Naive B cell (primary cell): ENCODE results near the gene JAZF1. TPM values are rescaled to one million over a fixed set of nuclear protein-coding genes. Genes with fewer than 3 reads are reported as not detected.

Experiments used
- ATAC-seq, 2 donors: fragments of 150-1000 bp; cut with Tn5 transposase; 2 replicates each; pipeline ENCODE4 v1.10.0; 2021; ENCODE audit warnings: low read depth in 2 of 2, mild to moderate bottlenecking in 2 of 2, moderate library complexity in 2 of 2
- DNase-seq: peaks from one replicate; pipeline ENCODE4 v3.0.0; 2022
- H3K27ac Mint-ChIP-seq, 6 donors: one replicate each; pipeline ENCODE4 v1.8.0; 2020 to 2022; ENCODE audit warnings: mild to moderate bottlenecking in 6 of 6, mixed read lengths in 6 of 6, moderate library complexity in 5 of 6, inconsistent platforms in 2 of 6
- H3K27me3 Mint-ChIP-seq, 3 donors: one replicate each; pipeline ENCODE4 v1.8.0; 2021 to 2022; ENCODE audit warnings: mixed read lengths in 3 of 3, mild to moderate bottlenecking in 1 of 3
- H3K36me3 Mint-ChIP-seq, 2 donors: one replicate each; pipeline ENCODE4 v1.8.0; 2020 to 2022; ENCODE audit warnings: mixed read lengths in 2 of 2, inconsistent platforms in 1 of 2, mild to moderate bottlenecking in 1 of 2
- H3K4me1 Mint-ChIP-seq, 3 donors: one replicate each; pipeline ENCODE4 v1.8.0; 2020 to 2022; ENCODE audit warnings: mixed read lengths in 3 of 3, inconsistent platforms in 1 of 3, mild to moderate bottlenecking in 1 of 3, moderate library complexity in 1 of 3
- H3K4me3 Mint-ChIP-seq, 8 donors: one replicate each; pipeline ENCODE4 v1.8.0; 2020 to 2022; ENCODE audit warnings: mild to moderate bottlenecking in 8 of 8, mixed read lengths in 8 of 8, moderate library complexity in 8 of 8, inconsistent platforms in 2 of 8
- H3K9me3 Mint-ChIP-seq, 7 donors: one replicate each; pipeline ENCODE4 v1.8.0; 2020 to 2022; ENCODE audit warnings: mixed read lengths in 7 of 7, mild to moderate bottlenecking in 5 of 7, inconsistent platforms in 2 of 7, moderate library complexity in 1 of 7
- polyA plus RNA-seq, 6 donors: library from polyadenylated mRNA; unstranded; fragments of 300-500 nt; fragmentation: Illumina TruSeq; gene quantifications; one replicate each; pipeline ENCODE4 v1.2.3, GENCODE V29; 2021; ENCODE audit warnings: low read depth in 6 of 6

JAZF1 gene
- polyA plus RNA-seq, 6 donors from 2014 or later = 25.4 to 37.7 (median 28.3) TPM

DNA sequence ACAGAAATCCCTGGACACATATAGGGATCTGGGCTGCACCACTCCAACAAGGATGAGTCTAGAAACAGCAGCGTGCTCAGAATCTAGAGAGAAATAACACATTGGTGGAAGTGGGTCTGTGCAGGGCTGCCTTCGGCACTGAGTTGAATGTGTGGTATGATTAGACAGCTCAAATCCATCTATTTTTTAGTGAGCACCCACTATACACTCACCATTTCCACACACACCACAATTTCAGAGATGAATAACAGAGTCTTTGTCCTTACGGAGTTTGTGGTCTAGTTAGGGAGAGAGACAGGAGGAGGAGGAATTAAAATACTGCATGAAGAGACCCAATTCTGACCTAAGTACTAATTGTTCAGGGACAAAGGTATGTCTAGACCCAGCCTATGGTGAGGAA lies 44.2 kb downstream of the JAZF1 start:
- Mint-ChIP-seq H3K4me1 (peaks cover 43 to 70% (median 49%) of the 10 kb centered on the region in 3 donors), H3K27ac (peak overlapping the region in 4 of 6 donors; percentile 29 to 89 (median 63)), H3K4me3 (no peak overlapping the region), H3K27me3 (no peaks in the 10 kb centered on the region), H3K36me3 (peaks cover 9 to 11% of the 10 kb centered on the region in 2 donors), H3K9me3 (no peaks in the 10 kb centered on the region)
- DNase-seq = no peak
- ATAC-seq = no peak

DNA sequence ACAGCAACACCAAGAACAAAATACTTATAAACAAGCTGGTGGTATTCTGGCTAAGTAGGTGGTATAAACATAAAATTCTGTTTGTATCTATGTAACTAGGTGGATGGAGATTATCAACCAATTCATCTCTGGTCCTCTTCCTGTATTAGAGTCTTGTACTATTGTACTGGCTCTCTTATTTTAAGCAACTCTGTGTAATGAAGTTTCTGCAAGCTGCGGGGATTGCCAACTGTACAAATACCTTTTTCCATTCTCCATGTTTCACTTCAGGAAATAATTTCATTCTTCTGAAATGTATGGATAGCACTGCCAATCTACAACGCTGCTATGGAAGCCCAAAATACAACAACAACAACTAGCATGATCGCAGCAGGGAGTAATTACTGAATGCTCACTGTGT lies 44.8 kb downstream of the JAZF1 start:
- H3K27me3 Mint-ChIP-seq = no peaks in the 10 kb centered on the region
- H3K27ac Mint-ChIP-seq = peak overlapping the region in 1 of 6 donors; percentile 29
- peaks cover 9 to 11% of the 10 kb centered on the region in 2 donors for H3K36me3 Mint-ChIP-seq
- peaks cover 45 to 77% (median 55%) of the 10 kb centered on the region in 3 donors for H3K4me1 Mint-ChIP-seq
- no peak for DNase-seq
- ATAC-seq = no peak
- no peaks in the 10 kb centered on the region for H3K9me3 Mint-ChIP-seq
- H3K4me3 Mint-ChIP-seq = no peak overlapping the region

GRCh38 chr7:28135315-28135714 lies 45.3 kb downstream of the JAZF1 start:
- no peak overlapping the region for H3K4me3 Mint-ChIP-seq

DNA sequence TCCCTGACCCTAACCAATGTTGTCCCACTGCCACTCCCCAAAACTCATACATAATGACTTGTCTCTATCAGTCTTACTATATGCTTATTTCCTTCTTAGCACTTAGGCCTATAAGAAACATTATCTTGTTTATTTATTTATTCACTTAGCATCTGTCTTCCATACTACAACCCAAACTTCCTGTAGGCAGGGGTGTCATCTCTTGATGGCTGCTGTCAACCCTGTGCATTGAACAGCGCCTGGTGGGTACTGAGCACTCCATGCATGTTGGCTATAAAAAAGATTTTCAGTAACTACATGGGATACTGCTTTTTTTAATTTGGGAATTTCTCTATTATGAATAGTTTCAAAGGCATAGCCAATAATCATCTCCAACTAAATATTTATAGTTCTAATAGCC lies 46.7 kb downstream of the JAZF1 start:
- ATAC-seq (no peak), DNase-seq (no peak)
- no peak overlapping the region for H3K4me3 Mint-ChIP-seq
- peaks cover 6 to 9% of the 10 kb centered on the region in 2 donors for H3K36me3 Mint-ChIP-seq
- H3K4me1 Mint-ChIP-seq = peaks cover 51 to 79% (median 60%) of the 10 kb centered on the region in 3 donors
- H3K27ac Mint-ChIP-seq = peak overlapping the region in 4 of 6 donors; percentile 1 to 56 (median 16)
- H3K27me3 Mint-ChIP-seq = no peaks in the 10 kb centered on the region
- no peaks in the 10 kb centered on the region for H3K9me3 Mint-ChIP-seq

More at GRCh38 chr7:28135315-28135714, 45.3 kb downstream of the JAZF1 start:
- Mint-ChIP-seq H3K4me1 (peaks cover 49 to 81% (median 60%) of the 10 kb centered on the region in 3 donors), H3K9me3 (no peaks in the 10 kb centered on the region), H3K27ac (peak overlapping the region in 1 of 6 donors; percentile 47), H3K27me3 (no peaks in the 10 kb centered on the region), H3K36me3 (peaks cover 9 to 11% of the 10 kb centered on the region in 2 donors)
- no peak for ATAC-seq
- no peak for DNase-seq

- peaks cover 6 to 9% of the 10 kb centered on the region in 2 donors for H3K36me3 Mint-ChIP-seq
- no peak overlapping the region for H3K4me3 Mint-ChIP-seq
- DNase-seq = no peak
- peaks cover 55 to 82% (median 67%) of the 10 kb centered on the region in 3 donors for H3K4me1 Mint-ChIP-seq
- ATAC-seq = no peak
- H3K9me3 Mint-ChIP-seq = no peaks in the 10 kb centered on the region
- H3K27me3 Mint-ChIP-seq = no peaks in the 10 kb centered on the region
- peak overlapping the region in 4 of 6 donors; percentile 1 to 56 (median 16) for H3K27ac Mint-ChIP-seq
Observed at GRCh38 chr7:28132959-28133870, 47.4 kb downstream of the JAZF1 start.

- DNase-seq (no peak), ATAC-seq (no peak)
- Mint-ChIP-seq H3K27me3 (no peaks in the 10 kb centered on the region), H3K9me3 (no peaks in the 10 kb centered on the region), H3K4me3 (no peak overlapping the region), H3K4me1 (peaks cover 65 to 87% (median 83%) of the 10 kb centered on the region in 3 donors), H3K27ac (peak overlapping the region in 1 of 6 donors; percentile 7), H3K36me3 (peaks cover 7 to 12% of the 10 kb centered on the region in 2 donors)
Observed at GRCh38 chr7:28130277-28130676, 50.3 kb downstream of the JAZF1 start.

DNA sequence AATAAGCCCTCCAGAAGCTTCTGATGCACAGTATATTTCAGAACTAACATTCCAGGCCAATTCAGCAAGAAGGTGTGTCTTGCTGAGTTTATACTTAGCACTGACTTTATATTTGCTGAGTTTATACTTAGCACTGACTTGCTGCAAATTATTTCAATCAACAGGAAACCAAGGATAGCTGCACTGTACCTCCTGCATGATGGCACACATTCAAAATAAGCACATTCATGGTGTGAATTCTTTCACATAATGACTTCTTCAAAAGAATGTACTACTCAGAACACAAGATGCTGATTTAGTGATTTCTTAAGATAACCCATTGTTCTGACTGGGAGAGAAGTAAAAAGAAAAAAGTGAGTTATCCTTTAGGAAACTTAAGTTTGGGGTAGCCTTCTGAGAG lies 52.0 kb downstream of the JAZF1 start:
- ATAC-seq (peak; percentile 27 to 44), DNase-seq (no peak)
- peak overlapping the region in 1 of 6 donors; percentile 23 for H3K27ac Mint-ChIP-seq
- no peaks in the 10 kb centered on the region for H3K9me3 Mint-ChIP-seq
- H3K4me1 Mint-ChIP-seq = peaks cover 60 to 87% (median 83%) of the 10 kb centered on the region in 3 donors
- peaks cover 7 to 12% of the 10 kb centered on the region in 2 donors for H3K36me3 Mint-ChIP-seq
- H3K27me3 Mint-ChIP-seq = no peaks in the 10 kb centered on the region
- H3K4me3 Mint-ChIP-seq = peak overlapping the region in 5 of 8 donors; percentile 3 to 69 (median 37)

DNA sequence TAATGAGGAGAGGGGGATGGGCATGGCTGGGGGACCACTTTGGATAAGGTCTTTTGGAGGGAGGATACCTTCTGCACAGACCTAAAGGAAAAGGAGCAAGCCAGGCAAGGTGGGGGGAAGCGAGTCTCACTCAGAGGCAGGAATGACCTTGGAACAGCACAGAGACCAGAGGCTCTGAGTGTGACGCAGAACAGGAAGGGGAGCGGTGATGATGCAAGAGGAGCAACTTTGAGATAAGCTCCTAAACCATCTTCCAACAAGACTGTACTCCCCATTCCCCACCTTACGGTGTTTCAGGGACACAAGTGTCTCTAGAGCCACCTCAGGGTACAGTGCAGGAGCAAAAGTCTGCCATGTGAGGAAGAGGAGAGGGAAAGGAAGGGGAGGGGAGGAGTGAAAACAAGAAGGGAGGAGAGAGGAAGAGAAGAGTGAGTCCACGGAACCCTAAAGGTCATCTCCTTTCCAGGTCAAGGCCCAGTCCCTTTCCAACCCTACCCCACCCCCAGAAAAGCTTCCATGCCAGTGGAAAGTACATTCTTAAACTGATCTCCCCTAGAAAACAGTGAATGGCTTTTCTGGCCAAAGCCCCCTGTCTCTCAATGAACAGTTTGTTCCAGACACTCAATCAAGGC lies 54.1 kb downstream of the JAZF1 start:
- Mint-ChIP-seq H3K27ac (peak overlapping the region in 4 of 6 donors; percentile 67 to 91 (median 82)), H3K4me1 (peaks cover 62 to 88% (median 87%) of the 10 kb centered on the region in 3 donors), H3K36me3 (peaks cover 12 to 15% of the 10 kb centered on the region in 2 donors), H3K4me3 (peak overlapping the region in 2 of 8 donors; percentile 3 to 18), H3K9me3 (no peaks in the 10 kb centered on the region), H3K27me3 (no peaks in the 10 kb centered on the region)
- DNase-seq (no peak), ATAC-seq (no peak)

DNA sequence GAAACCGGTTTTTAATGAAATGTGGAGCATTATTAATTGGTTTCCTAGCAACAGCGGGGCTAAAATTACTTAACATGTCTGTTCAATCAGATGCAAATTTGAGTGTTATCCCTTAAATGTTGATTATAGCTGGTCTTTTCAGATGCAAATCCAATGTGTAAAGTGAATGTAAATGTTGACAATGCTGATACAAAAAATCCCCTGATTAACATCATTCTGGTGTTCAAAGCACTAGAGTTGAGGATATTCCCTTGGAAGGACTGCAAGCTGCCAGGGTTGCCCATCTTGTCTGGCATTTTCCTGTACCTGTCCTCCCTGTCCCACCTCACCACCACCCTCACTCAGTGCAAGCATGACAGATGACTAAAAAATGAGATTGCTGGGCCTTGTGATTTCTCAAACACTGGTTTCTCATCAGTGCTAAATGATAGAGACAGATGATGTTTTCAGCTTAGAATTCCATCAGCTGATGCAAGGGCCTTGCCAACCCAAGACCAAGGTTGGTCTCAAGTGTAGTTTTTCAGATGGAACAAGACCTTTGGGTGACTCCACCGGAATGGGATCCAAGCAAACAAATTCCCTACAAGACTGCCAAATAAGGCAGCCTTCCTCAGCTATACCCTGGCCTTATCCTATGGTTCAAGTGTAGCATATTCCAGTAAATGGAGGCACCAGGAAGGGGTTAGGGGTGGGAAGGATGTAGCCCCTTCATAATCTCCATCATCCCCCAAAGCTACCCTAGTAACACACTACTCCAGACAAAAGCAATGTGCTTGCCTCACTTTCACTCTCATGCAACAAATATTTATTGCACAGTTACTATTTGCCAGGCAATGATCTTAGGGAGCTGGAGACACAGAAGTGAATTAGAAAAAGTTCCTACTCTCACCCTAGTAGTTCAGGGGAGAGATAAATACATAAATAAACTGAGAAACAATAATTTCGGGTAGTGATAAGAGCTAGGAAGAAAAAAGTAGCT lies 54.9 kb downstream of the JAZF1 start:
- H3K27ac Mint-ChIP-seq = peak overlapping the region in 3 of 6 donors; percentile 62 to 75 (median 67)
- no peaks in the 10 kb centered on the region for H3K27me3 Mint-ChIP-seq
- peaks cover 66 to 88% (median 86%) of the 10 kb centered on the region in 3 donors for H3K4me1 Mint-ChIP-seq
- ATAC-seq (no peak), DNase-seq (no peak)
- peaks cover 12 to 15% of the 10 kb centered on the region in 2 donors for H3K36me3 Mint-ChIP-seq
- no peaks in the 10 kb centered on the region for H3K9me3 Mint-ChIP-seq
- H3K4me3 Mint-ChIP-seq = peak overlapping the region in 3 of 8 donors; percentile 9 to 22 (median 10)

GRCh38 chr7:28124413-28124812 lies 56.2 kb downstream of the JAZF1 start:
- Mint-ChIP-seq H3K4me1 (peaks cover 73 to 93% (median 91%) of the 10 kb centered on the region in 3 donors), H3K9me3 (no peaks in the 10 kb centered on the region), H3K4me3 (peak overlapping the region in 2 of 8 donors; percentile 20 to 29), H3K36me3 (peaks cover 12 to 15% of the 10 kb centered on the region in 2 donors), H3K27ac (peak overlapping the region in 2 of 6 donors; percentile 65 to 75), H3K27me3 (no peaks in the 10 kb centered on the region)
- DNase-seq (no peak), ATAC-seq (no peak)

- no peak for ATAC-seq
- Mint-ChIP-seq H3K4me1 (peaks cover 70 to 93% (median 91%) of the 10 kb centered on the region in 3 donors), H3K4me3 (peak overlapping the region in 4 of 8 donors; percentile 19 to 65 (median 36)), H3K27me3 (no peaks in the 10 kb centered on the region), H3K9me3 (no peaks in the 10 kb centered on the region), H3K36me3 (peaks cover 12 to 15% of the 10 kb centered on the region in 2 donors), H3K27ac (peak overlapping the region in 3 of 6 donors; percentile 75 to 92 (median 79))
- DNase-seq = no peak
Observed at GRCh38 chr7:28123752-28124151, 56.8 kb downstream of the JAZF1 start.

DNA sequence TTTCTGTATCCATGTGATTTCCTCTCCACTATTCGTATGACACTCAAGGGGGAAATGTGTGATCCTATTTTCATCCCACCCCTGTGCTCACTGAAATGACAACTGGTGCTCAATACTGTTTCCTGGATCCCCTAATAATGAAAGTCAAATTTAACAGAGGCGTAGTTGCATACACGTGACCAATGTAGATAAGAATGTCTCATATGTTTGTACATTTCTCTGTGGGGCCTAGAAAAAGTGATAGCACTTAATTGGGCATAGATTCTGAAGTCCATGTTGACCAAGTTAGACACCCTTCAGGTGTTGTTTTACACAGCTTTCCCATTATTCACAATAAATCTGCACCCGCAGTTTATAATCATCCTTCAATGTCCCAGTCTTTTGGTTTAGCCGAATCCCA lies 59.1 kb downstream of the JAZF1 start:
- Mint-ChIP-seq H3K27ac (peak overlapping the region in 2 of 6 donors; percentile 16 to 75), H3K4me1 (peaks cover 57 to 83% (median 81%) of the 10 kb centered on the region in 3 donors), H3K4me3 (peak overlapping the region in 2 of 8 donors; percentile 7 to 20), H3K9me3 (peaks cover 0 to 2% (median 0%) of the 10 kb centered on the region in 7 donors), H3K27me3 (no peaks in the 10 kb centered on the region), H3K36me3 (peaks cover 0 to 8% of the 10 kb centered on the region in 2 donors)
- ATAC-seq (no peak), DNase-seq (no peak)
